GM12878 (cell line): ENCODE measurements around the gene DMAC2. TPM values are rescaled to one million over a fixed set of nuclear protein-coding genes. Genes with fewer than 3 reads are reported as not detected.

ENCODE experiments used
- ATAC-seq: fragments of 200-7000 bp; cut with Tn5 transposase; 3 replicates; pipeline ENCODE4 v1.9.1; 2020; ENCODE audit warnings: mild to moderate bottlenecking, moderate library complexity
- BruUV-seq: library from RNA; stranded (reverse); fragments of 400-500 nt; replicated peaks from 2 replicates; lab custom pipeline; 2021; lab: Mats Ljungman, UMichigan
- CTCF ChIA-PET: fragments of 300-600 bp; sonication (Branson Sonifier 250); formaldehyde crosslinking; extraction: SDS; loops from one replicate; lab custom pipeline; 2021; ENCODE audit warnings: inconsistent platforms; lab: Yijun Ruan, JAX
- POLR2A ChIA-PET: fragments of 350-600 bp; formaldehyde crosslinking; extraction: SDS; loops from one replicate; lab custom pipeline; 2021; ENCODE audit warnings: inconsistent platforms; lab: Charles Lee
- RAD21 ChIA-PET: fragments of 300-600 bp; sonication (Branson Sonifier 250); formaldehyde crosslinking; loops from one replicate; lab custom pipeline; 2023; ENCODE audit warnings: antibody characterized with exemption; ENCODE audit not compliant: unreplicated experiment; lab: Charles Lee
- SMC1A ChIA-PET: fragments of 300-600 bp; sonication (Branson Sonifier 250); formaldehyde crosslinking; loops from one replicate; lab custom pipeline; 2023; ENCODE audit not compliant: unreplicated experiment, uncharacterized antibody; lab: Charles Lee
- DNase-seq: peaks from one replicate; pipeline ENCODE4 v3.0.0-alpha.2; 2011; ENCODE audit warnings: low read depth, low spot score
- FAIRE-seq: peaks from 3 replicates; lab custom pipeline; 2011; peaks lifted over from hg19 to GRCh38; lab: Jason Lieb, UNC
- H2AFZ ChIP-seq: 2 replicates; pipeline ENCODE4 v1.6.0; 2011; ENCODE audit warnings: low read depth, low read length, control low read depth; ENCODE audit not compliant: control insufficient read depth
- H3K27ac ChIP-seq: 2 replicates; pipeline ENCODE4 v1.5.1; 2011; ENCODE audit warnings: control low read depth; ENCODE audit not compliant: control insufficient read depth, insufficient read depth
- H3K27me3 ChIP-seq, 2 experiments: replicated peaks in 1 of 2; 2 replicates each; pipeline versions ENCODE4 v1.6.0 to v1.6.1; 2011; ENCODE audit warnings: low read length in 1 of 2; ENCODE audit not compliant: control insufficient read depth in 2 of 2, insufficient read depth in 2 of 2
- H3K36me3 ChIP-seq, 2 experiments: 2 replicates each; pipeline ENCODE4 v1.5.1; 2011; ENCODE audit warnings: low read length in 1 of 2; ENCODE audit not compliant: control insufficient read depth in 2 of 2, insufficient read depth in 2 of 2
- H3K4me1 ChIP-seq: 2 replicates; pipeline ENCODE4 v1.6.1; 2011; ENCODE audit warnings: mild to moderate bottlenecking, low read length, moderate library complexity, mixed read lengths; ENCODE audit not compliant: control insufficient read depth, insufficient read depth
- H3K4me2 ChIP-seq: 2 replicates; pipeline ENCODE4 v1.6.0; 2011; ENCODE audit warnings: control low read depth; ENCODE audit not compliant: control insufficient read depth, insufficient read depth
- H3K4me3 ChIP-seq: fragments of 200-600 bp; sonication (generic); 2 replicates; pipeline ENCODE4 v1.5.1; 2016
- H3K79me2 ChIP-seq: 2 replicates; pipeline ENCODE4 v1.6.0; 2011; ENCODE audit warnings: low read length; ENCODE audit not compliant: control insufficient read depth, insufficient read depth
- H3K9ac ChIP-seq: 2 replicates; pipeline ENCODE4 v1.8.0; 2011; ENCODE audit warnings: low read length, control low read depth, mixed read lengths; ENCODE audit not compliant: control insufficient read depth, insufficient read depth
- H3K9me3 ChIP-seq: replicated peaks from 3 replicates; pipeline ENCODE4 v1.5.1; 2011; ENCODE audit warnings: mild to moderate bottlenecking, low read length; ENCODE audit not compliant: control insufficient read depth, insufficient read depth
- H4K20me1 ChIP-seq: 2 replicates; pipeline ENCODE4 v1.6.0; 2011; ENCODE audit not compliant: control insufficient read depth, insufficient read depth
- WRNIP1 ChIP-seq: IDR thresholded peaks from 2 replicates; pipeline ENCODE4 v1.6.1; 2011; ENCODE audit warnings: low read depth, low read length, improper control_type of control experiment, borderline replicate concordance
- whole genome bisulfite sequencing: methylation state at CpG from one replicate; pipeline ENCODE4 v1.1.6; 2016; ENCODE audit warnings: low lambda C conversion rate; ENCODE audit not compliant: insufficient replicate concordance, insufficient coverage; ENCODE audit errors: missing lambda C conversion rate; 5-methylcytosine and 5-hydroxymethylcytosine counted together
- in situ Hi-C: fragments of 300-500 bp; cut with MboI; formaldehyde crosslinking; loops from 9 replicates; pipeline ENCODE4 v1.14.3; 2018; ENCODE audit warnings: mixed read lengths
- intact Hi-C: fragments of 100-400 bp; cut with micrococcal nuclease; formaldehyde crosslinking; loops from one replicate; pipeline ENCODE4 v1.14.2; 2022; ENCODE audit not compliant: unreplicated experiment
- polyA plus RNA-seq, 11 experiments: library from polyadenylated mRNA; depleted of rRNA in 4 of 11; unstranded in 6 of 11; stranded (reverse) in 5 of 11; fragments of >200 nt; fragmentation: Nextera tagmentation in 4 of 11; fragmentation: Illumina TruSeq in 1 of 11; extraction: Ambion mirVana in 4 of 11; extraction: Trizol in 1 of 11; gene quantifications; 1 replicate in 1 of 11; 2 replicates in 10 of 11; pipeline versions ENCODE4 v1.2.1 to v1.2.3, GENCODE V29; 2011 to 2016; ENCODE audit warnings: inconsistent platforms in 2 of 11, missing spikeins in 2 of 11, low read depth in 1 of 11
- total RNA-seq, 4 experiments: library from RNA; depleted of rRNA in 3 of 4; stranded (reverse); fragments of >200 nt in 3 of 4; fragmentation: Illumina TruSeq in 1 of 4; extraction: Trizol in 1 of 4; gene quantifications; 2 replicates each; pipeline versions ENCODE4 v1.2.1 to v1.2.3, GENCODE V29; 2013 to 2021
- TF ChIP-seq, protein P1 (sequence below): fragments of 450-650 bp; IDR thresholded peaks from 2 replicates; pipeline ENCODE4 v1.6.1; 2016; ENCODE audit warnings: mild to moderate bottlenecking, moderate library complexity, borderline replicate concordance
- TF ChIP-seq, protein P2 (sequence below): IDR thresholded peaks from 2 replicates; pipeline ENCODE4 v1.6.1; 2011; ENCODE audit warnings: mild to moderate bottlenecking, low read depth, low read length, moderate library complexity; ENCODE audit not compliant: insufficient replicate concordance

DMAC2 gene
- total and polyA plus RNA-seq, 10 of the 15 experiments (the other 5 are each of a cell fraction or from before 2014, with no cell fraction given): 10.8 to 57.2 (median 42.7) TPM

- Histone ChIP-seq H3K4me1 (peaks cover 2% of the 10 kb centered on the region), H4K20me1 (no peaks in the 10 kb centered on the region), H3K4me3 (no peak overlapping the region), H3K9ac (no peak overlapping the region), H3K4me2 (no peak overlapping the region), H3K27me3 (no peaks in the 10 kb centered on the region), H3K9me3 (no peaks in the 10 kb centered on the region), H3K27ac (no peak overlapping the region), H2AFZ (no peak overlapping the region), H3K79me2 (no peaks in the 10 kb centered on the region), H3K36me3 (peaks cover 11 to 18% of the 10 kb centered on the region in 2 experiments)
- WGBS: 96% methylated on average over 20 of the region's 20 CpGs
- ChIA-PET SMC1A (no interaction called here), CTCF (no interaction called here), POLR2A (no interaction called here), RAD21 (no interaction called here)
- no TSS peak for BruUV-seq
- TF ChIP-seq, protein P1, sequence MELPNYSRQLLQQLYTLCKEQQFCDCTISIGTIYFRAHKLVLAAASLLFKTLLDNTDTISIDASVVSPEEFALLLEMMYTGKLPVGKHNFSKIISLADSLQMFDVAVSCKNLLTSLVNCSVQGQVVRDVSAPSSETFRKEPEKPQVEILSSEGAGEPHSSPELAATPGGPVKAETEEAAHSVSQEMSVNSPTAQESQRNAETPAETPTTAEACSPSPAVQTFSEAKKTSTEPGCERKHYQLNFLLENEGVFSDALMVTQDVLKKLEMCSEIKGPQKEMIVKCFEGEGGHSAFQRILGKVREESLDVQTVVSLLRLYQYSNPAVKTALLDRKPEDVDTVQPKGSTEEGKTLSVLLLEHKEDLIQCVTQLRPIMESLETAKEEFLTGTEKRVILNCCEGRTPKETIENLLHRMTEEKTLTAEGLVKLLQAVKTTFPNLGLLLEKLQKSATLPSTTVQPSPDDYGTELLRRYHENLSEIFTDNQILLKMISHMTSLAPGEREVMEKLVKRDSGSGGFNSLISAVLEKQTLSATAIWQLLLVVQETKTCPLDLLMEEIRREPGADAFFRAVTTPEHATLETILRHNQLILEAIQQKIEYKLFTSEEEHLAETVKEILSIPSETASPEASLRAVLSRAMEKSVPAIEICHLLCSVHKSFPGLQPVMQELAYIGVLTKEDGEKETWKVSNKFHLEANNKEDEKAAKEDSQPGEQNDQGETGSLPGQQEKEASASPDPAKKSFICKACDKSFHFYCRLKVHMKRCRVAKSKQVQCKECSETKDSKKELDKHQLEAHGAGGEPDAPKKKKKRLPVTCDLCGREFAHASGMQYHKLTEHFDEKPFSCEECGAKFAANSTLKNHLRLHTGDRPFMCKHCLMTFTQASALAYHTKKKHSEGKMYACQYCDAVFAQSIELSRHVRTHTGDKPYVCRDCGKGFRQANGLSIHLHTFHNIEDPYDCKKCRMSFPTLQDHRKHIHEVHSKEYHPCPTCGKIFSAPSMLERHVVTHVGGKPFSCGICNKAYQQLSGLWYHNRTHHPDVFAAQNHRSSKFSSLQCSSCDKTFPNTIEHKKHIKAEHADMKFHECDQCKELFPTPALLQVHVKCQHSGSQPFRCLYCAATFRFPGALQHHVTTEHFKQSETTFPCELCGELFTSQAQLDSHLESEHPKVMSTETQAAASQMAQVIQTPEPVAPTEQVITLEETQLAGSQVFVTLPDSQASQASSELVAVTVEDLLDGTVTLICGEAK: no peak
- TF ChIP-seq, protein P2, sequence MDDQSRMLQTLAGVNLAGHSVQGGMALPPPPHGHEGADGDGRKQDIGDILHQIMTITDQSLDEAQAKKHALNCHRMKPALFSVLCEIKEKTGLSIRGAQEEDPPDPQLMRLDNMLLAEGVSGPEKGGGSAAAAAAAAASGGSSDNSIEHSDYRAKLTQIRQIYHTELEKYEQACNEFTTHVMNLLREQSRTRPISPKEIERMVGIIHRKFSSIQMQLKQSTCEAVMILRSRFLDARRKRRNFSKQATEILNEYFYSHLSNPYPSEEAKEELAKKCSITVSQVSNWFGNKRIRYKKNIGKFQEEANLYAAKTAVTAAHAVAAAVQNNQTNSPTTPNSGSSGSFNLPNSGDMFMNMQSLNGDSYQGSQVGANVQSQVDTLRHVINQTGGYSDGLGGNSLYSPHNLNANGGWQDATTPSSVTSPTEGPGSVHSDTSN: no peak
- no peak for TF ChIP-seq WRNIP1
- DNase-seq (no peak), FAIRE-seq (no peak), ATAC-seq (no peak)
- intact Hi-C loops (no loop called here), in situ Hi-C loops (no loop called here)
These were observed 17.7 kb downstream of the DMAC2 start for GRCh38 chr19:41421973-41422372.
